A549 (cell line): ENCODE results near the gene NPEPPS.
"Not testable (repeated sequence)": the region's sequence is repeated elsewhere in the genome, so short reads cannot be mapped to it uniquely, and the experiment has no call there.

Experiments used
- BCL3 ChIP-seq: fragments of >200 bp; sonication (Bioruptor Twin); formaldehyde crosslinking; IDR thresholded peaks from 3 replicates; pipeline ENCODE4 v1.6.1; 2016
- CHD2 ChIP-seq: fragments of 150-350 bp; IDR thresholded peaks from 2 replicates; pipeline ENCODE4 v1.6.1; 2014; ENCODE audit warnings: low read length; ENCODE audit not compliant: partially characterized antibody
- CHD4 ChIP-seq: fragments of 200-600 bp; sonication (generic); IDR thresholded peaks from 2 replicates; pipeline ENCODE4 v1.6.1; 2016; ENCODE audit warnings: antibody characterized with exemption, mild to moderate bottlenecking, borderline replicate concordance
- CTCF ChIP-seq: fragments of >200 bp; sonication (Bioruptor Twin); formaldehyde crosslinking; IDR thresholded peaks from 3 replicates; pipeline ENCODE4 v1.5.1; 2016
- EHMT2 ChIP-seq: fragments of 200-600 bp; sonication (generic); IDR thresholded peaks from 2 replicates; pipeline ENCODE4 v1.6.1; 2016; ENCODE audit warnings: antibody characterized with exemption, low read depth, mild to moderate bottlenecking, moderate library complexity
- EP300 ChIP-seq, 2 experiments: fragments of >200 bp; sonication (Bioruptor Twin); formaldehyde crosslinking; IDR thresholded peaks; 2 replicates in 1 of 2; 3 replicates in 1 of 2; pipeline ENCODE4 v1.6.1; 2016 to 2017
- JUNB ChIP-seq: fragments of >200 bp; sonication (Bioruptor Twin); formaldehyde crosslinking; IDR thresholded peaks from 2 replicates; pipeline ENCODE4 v1.6.1; 2016
- KDM1A ChIP-seq: fragments of 200-600 bp; sonication (generic); IDR thresholded peaks from 2 replicates; pipeline ENCODE4 v1.6.1; 2016; ENCODE audit warnings: low read depth, mild to moderate bottlenecking
- KDM5A ChIP-seq: fragments of 200-600 bp; sonication (generic); IDR thresholded peaks from 2 replicates; pipeline ENCODE4 v1.6.1; 2016; ENCODE audit warnings: antibody characterized with exemption, mild to moderate bottlenecking
- MAX ChIP-seq: IDR thresholded peaks from 2 replicates; pipeline ENCODE4 v1.6.1; 2012
- MYC ChIP-seq: IDR thresholded peaks from 2 replicates; pipeline ENCODE4 v1.6.1; 2012; ENCODE audit warnings: mild to moderate bottlenecking, inconsistent platforms, low read length, improper control_type of control experiment, borderline replicate concordance
- NFE2L2 ChIP-seq: fragments of 150-350 bp; conservative IDR thresholded peaks from 2 replicates; pipeline ENCODE4 v1.6.1; 2014; ENCODE audit warnings: low read length
- POLR2A ChIP-seq: IDR thresholded peaks from 2 replicates; pipeline ENCODE4 v1.6.1; 2012; ENCODE audit warnings: mild to moderate bottlenecking, low read length
- POLR2AphosphoS2 ChIP-seq: conservative IDR thresholded peaks from 2 replicates; pipeline ENCODE4 v1.6.1; 2012; ENCODE audit warnings: low read length, improper control_type of control experiment, inconsistent platforms

GRCh38 chr17:47499494-47499893 lies 31.4 kb upstream of the NPEPPS start:
- not testable (repeated sequence) for TF ChIP-seq MAX; POLR2AphosphoS2; CHD4; KDM1A; CTCF; JUNB; EHMT2; MYC; POLR2A; EP300 (IDR thresholded peaks at IDR 0.05); NFE2L2; KDM5A; CHD2; BCL3
